ENCODE measurements around the gene ASCC1.
A peak's percentile ranks its signal among the peaks of the same experiment; 100 is the strongest.

Gene ASCC1

DNA sequence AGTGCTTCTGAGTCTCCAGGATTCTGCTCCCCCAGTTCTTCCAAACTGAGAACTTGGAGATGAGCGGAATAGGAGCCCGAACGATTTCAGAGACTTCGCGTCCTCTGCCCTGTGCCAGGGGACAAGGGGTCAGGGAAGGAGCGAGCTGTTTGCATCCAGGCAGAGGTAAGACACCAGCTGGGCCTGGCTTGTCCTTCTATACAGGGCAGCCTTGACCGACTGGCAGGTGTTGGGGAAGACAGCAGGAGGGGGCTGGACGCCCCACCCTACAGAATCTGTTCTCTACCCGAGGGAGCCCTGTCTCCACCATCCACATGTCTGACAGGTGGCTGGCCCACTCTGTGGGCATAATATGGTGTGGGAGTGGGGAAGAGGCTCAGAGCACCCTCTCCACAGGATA lies 134.9 kb downstream of the ASCC1 start:
- DNase-seq: no peak

- no peak for DNase-seq
Measured at GRCh38 chr10:72080042-72080975, 135.8 kb downstream of the ASCC1 start.

GRCh38 chr10:72079356-72079755 lies 136.7 kb downstream of the ASCC1 start:
- no peak for DNase-seq

GRCh38 chr10:72077275-72077990 lies 138.6 kb downstream of the ASCC1 start:
- no peak for DNase-seq

DNA sequence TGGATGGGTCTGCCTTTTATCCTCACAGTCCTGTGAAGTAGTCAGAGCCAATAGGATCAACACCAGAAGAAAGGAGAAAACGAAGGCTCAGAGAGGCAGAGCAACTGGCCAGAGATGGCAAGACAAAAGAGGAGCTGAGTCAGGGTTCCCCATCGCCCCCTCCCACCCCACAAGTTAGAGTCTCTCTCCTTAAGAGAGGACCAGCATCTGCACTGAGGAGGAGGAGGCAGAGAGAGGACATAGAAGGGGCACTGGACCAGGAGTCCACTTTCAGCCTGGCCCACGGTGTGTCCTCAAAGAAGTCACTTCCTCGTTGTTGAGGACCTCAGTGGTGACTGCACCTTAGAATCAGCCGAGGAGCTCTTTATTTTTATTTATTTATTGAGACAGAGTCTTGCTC lies 139.3 kb downstream of the ASCC1 start:
- DNase-seq: no peak

GRCh38 chr10:72075376-72076115 lies 140.5 kb downstream of the ASCC1 start:
- DNase-seq: no peak

GRCh38 chr10:72074574-72075375 lies 141.3 kb downstream of the ASCC1 start:
- DNase-seq: no peak

DNA sequence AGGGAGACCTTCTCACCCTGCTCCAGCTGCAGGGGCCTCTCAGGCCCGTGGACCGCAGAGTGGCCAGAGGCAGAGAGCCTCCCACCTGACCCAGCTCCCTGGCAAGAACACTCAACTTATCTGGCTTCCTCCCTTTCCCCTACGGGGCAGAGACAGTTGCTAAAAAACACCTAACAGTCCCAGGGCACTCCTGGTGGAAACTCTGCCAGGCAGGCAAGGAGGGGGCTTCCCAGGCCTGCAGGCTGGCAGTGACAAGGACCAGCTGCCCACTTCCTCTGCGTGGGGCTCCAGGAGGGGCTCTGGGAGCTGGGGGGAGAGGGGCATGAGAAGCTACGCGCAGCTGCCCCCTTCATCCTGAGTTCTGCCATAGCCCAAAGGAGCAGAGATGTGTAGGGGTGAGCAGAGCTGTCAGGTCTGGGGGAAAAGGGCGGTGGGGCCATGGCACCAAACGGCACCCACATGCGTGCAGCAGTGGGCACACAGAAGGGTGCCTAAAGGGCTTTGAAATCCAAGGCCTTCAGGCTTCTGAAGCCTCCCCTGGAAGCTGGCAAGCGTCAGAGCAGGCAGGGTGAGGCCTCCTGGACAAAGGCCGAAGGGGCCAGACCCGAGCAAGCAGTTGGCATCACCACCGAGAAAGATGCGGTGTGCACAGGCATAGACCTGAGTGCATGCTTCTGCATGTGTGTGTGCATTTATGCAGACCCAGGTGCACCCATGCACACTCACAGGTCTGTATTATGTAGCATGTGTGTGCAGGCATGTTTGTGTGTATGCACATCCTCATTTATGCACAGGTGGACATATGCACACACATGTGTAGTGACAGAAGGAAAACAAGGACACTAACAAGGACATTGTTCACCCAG lies 142.1 kb downstream of the ASCC1 start:
- no peak for DNase-seq

DNA sequence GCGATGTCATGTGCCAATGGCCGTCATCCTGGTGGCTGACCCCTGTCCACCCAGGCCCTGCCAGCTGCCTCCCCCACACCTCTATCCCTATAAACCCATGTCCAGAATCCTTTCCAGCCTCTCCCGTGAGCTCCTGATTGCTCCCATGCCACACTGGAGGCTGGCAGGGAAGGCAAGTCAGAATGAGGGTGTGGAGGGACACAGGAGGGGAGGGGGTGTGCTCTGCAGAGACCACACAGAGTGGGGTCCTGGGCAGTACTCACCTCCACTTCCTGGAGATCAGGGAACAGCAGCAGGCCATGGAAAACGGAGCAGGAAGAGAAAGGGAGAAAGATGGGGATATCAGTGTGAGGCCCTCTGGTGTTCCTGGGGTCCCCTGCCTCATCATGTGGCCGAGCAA lies 143.4 kb downstream of the ASCC1 start:
- no peak for DNase-seq

DNA sequence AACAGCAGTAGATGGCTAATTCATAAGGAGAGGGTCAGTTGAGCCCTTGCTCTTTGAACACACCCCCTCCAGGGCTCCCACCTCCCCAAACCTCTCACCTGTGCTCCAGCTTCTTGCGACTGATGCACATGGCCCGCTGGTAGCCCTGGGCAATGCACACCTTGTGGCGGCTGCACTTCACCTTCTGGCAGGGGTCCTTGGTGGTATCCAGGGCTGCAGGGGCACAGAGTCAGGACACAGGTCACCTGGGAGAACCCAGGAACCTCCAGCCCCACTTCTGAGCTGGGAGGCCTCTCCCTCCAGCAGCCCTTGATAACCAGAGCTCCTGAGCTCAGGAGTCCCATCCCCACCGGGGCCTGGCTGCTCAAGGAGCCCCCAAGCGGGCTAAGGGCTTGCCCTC lies 144.0 kb downstream of the ASCC1 start:
- no peak for DNase-seq

- no peak for DNase-seq
Measured at GRCh38 chr10:72069751-72070526, 146.1 kb downstream of the ASCC1 start.

DNA sequence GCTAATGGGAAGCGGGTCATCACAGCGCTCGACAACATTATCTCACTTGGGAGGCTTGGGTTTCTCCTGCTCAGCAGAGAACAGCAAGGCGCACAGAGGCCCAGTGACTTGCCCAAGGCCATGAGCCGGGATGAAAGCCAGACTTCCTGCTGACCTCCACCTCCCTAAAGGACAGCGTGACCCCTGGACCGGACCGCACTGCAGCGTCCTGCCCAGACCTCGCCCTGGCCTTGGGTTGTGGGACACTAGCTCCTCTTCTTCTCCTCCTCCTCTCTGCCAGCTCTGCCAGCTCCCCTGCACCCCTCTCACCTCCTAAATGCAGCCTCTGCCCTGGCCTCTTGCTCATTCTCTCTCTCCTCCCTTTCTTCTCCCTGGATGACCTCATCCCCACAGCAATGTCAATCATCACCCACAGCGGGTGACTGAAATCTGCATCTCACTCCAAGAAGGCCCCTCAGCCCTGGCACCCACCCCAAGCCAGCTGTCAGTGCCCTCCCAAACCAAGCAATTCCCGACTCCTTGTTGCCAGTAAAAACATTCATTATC lies 147.1 kb downstream of the ASCC1 start:
- DNase-seq: peak; percentile 77

GRCh38 chr10:72068126-72068765 lies 147.8 kb downstream of the ASCC1 start:
- no peak for DNase-seq

DNA sequence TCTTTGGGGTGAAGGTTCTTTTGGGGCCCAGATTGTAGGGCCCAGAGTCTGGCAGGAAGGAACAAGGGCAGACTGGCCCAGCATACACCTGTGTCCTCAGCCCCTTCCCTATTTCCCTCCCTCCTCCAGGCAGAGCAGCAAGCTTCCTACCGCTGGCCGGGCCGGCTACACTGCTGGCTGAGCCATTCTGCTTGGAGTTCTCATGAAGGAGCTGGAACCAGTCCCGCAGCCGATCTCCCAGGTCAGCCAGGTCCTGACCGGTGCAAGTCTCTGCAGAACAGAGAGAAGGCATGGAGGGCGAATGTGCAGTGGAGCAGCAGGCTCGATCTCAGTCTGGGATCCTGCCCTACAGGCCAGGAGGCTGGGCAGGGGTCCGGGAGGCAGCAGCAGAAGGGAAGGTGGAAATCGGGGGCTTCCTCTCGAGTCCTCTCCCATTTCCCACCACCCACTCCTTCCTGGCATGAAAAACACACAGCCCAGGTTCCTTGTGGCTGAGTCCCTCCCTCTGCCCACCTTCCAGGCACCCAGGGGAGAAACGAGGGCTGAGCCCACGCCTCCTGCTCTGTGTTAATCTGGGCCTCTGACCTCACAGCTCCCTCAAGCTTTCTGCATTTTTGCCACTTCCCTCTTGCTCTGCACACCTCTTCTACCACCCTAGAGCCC lies 148.5 kb downstream of the ASCC1 start:
- no peak for DNase-seq

- DNase-seq: no peak
Measured at GRCh38 chr10:72066318-72067284, 149.5 kb downstream of the ASCC1 start.

DNA sequence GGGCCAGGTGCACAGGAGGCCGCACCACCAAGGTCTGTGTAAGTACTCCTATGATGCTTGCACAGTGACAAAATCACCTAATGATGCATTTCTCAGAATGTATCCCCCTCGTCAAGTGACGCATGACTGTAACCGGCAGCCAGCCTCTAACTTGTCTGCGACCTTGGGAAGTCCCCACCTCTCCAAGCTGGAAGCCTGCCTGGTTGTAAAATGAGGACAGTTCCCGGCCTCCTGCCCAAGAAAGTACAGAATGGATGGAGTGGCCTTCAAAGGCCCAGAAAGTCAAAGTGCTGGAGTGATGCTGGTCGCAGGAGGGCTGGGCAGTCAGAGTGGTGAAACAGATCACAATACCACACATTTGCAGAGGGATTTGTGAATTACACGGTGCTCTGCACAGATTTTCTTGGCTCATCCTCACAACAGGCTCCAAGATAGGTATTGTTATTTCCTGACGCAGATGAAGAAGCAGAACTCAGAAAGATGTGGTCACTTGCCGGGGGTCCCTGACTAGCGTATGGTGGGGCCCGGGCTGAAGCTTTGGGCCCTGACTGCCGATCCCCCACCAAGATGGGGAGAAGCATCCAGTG lies 150.5 kb downstream of the ASCC1 start:
- DNase-seq: no peak

- no peak for DNase-seq
Measured at GRCh38 chr10:72063703-72064391, 152.2 kb downstream of the ASCC1 start.
